NB4 (cell line): ENCODE measurements around the gene TRIM28.

ENCODE experiments used
- DNase-seq: peaks from one replicate; pipeline ENCODE4 v3.0.0; 2010; ENCODE audit warnings: low read depth
- H3K4me3 ChIP-seq: one replicate; pipeline ENCODE4 v1.5.1; 2011; ENCODE audit warnings: mild to moderate bottlenecking, low read depth, low read length, moderate library complexity
- CTCF ChIP-seq: IDR thresholded peaks from one replicate; pipeline ENCODE4 v1.5.1; 2012; ENCODE audit warnings: low read depth, low read length
- MAX ChIP-seq: IDR thresholded peaks from 2 replicates; pipeline ENCODE4 v1.6.1; 2011; ENCODE audit warnings: low read depth, low read length
- MYC ChIP-seq: IDR thresholded peaks from 2 replicates; pipeline ENCODE4 v1.6.1; 2011; ENCODE audit warnings: low read depth, low read length
- POLR2A ChIP-seq: IDR thresholded peaks from 2 replicates; pipeline ENCODE4 v1.6.1; 2011; ENCODE audit warnings: mild to moderate bottlenecking; ENCODE audit not compliant: insufficient read length; ENCODE audit errors: extremely low read depth

The TRIM28 gene

DNA sequence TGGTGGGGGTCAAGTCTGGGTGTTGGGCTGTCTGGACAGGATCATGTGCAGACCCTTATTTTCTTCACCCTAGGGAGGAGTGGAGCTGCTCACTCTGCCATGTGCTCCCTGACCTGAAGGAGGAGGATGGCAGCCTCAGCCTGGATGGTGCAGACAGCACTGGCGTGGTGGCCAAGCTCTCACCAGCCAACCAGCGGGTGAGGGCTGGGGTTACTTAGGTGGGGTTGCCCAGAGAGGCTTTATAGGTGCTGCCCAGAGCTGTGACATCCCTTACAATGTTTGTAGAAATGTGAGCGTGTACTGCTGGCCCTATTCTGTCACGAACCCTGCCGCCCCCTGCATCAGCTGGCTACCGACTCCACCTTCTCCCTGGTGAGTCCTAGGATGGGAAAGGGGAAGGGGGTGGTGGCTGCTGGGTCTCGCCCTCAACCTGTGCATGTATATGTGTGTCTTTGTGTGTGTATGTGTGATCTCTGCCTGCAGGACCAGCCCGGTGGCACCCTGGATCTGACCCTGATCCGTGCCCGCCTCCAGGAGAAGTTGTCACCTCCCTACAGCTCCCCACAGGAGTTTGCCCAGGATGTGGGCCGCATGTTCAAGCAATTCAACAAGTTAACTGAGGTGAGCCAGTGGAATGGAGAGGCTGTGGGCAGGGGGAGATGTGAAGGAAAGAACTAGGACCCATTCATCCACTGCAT lies 5.9 kb downstream of the TRIM28 start:
- no peak for DNase-seq
- TF ChIP-seq CTCF = no peak
- TF ChIP-seq MYC = no peak
- no peak for TF ChIP-seq POLR2A
- TF ChIP-seq MAX = no peak
- no peak overlapping the region for H3K4me3 ChIP-seq

DNA sequence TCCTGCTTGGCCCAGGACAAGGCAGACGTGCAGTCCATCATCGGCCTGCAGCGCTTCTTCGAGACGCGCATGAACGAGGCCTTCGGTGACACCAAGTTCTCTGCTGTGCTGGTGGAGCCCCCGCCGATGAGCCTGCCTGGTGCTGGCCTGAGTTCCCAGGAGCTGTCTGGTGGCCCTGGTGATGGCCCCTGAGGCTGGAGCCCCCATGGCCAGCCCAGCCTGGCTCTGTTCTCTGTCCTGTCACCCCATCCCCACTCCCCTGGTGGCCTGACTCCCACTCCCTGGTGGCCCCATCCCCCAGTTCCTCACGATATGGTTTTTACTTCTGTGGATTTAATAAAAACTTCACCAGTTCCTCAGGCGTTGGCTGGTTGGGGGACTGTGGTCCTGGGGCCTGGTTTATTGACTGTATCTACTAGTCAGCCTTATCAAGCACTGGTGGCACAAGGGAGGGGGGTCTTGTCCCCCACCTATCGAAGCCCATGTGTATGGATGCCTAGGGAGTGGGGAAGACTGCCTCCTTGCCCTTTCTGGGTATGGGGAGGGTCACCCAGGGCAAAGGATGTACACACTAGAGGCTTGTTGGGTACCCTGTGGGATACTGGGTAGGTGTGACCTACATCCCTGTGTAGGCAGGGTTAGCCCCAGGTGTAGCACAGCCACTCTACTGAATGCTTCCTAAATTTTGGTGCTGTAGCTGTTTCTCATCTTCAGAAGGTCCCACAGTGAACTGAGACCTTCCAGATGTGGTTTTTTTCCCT lies 6.7 kb downstream of the TRIM28 start:
- TF ChIP-seq POLR2A = no peak
- no peak for TF ChIP-seq MAX
- TF ChIP-seq MYC = no peak
- TF ChIP-seq CTCF = no peak
- peak; percentile 12 for DNase-seq
- no peak overlapping the region for H3K4me3 ChIP-seq

DNA sequence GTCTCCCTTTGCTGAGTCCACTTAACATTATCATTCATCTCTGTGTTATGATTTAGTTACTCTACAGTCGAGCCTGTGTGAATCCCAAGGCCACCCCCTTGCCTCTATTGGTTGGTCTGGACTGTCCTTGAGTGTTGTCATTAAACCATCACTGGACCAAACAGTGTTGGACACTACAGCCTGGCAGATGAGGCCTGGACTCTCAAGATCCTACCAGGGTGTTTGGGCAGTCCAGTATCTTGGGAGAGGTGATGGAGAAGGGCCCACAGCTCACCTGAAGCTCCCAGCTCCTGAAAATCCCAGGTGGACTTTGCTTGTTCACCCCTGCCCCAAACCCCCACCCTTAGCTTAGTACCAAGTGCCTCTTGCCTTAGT lies 7.2 kb downstream of the TRIM28 start:
- H3K4me3 ChIP-seq = no peak overlapping the region
- peak; percentile 3 for DNase-seq
- TF ChIP-seq MAX (no peak), MYC (no peak), POLR2A (no peak), CTCF (no peak)

GRCh38 chr19:58551577-58552471 lies 8.0 kb downstream of the TRIM28 start:
- DNase-seq = peak; percentile 20
- no peak overlapping the region for H3K4me3 ChIP-seq
- TF ChIP-seq MAX = no peak
- no peak for TF ChIP-seq POLR2A

DNA sequence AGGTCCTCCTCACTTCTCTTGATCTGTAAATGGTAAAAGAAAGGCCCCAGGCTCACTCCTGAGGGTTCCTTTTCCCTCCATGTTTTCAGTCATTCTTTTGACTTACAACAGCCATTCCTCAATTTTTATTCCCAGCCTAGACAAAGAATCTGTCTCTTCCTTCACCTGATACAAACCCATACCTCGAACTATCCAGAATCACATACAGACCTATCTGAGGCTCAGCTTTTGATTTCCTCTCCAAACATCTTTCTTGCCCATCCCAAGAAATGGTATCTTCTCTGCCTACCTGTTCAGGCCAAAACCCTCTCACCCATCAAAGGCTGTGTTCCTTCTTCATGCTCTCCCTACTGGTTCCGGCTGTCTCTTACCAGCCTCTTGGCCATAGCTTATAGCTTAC lies 8.8 kb downstream of the TRIM28 start:
- peak; percentile 7 for DNase-seq
- H3K4me3 ChIP-seq = no peak overlapping the region
- TF ChIP-seq MYC = no peak
- TF ChIP-seq MAX = no peak
- TF ChIP-seq CTCF = no peak
- TF ChIP-seq POLR2A = no peak
